Trophoblast cell (in vitro differentiated cells and primary cell): ENCODE data around the gene DSG2.
A peak's percentile ranks its signal among the peaks of the same experiment; 100 is the strongest.

ENCODE experiments used
- DNase-seq, 2 donors: peaks; one replicate each; pipeline ENCODE4 v3.0.0-alpha.2; 2016
- H2AFZ ChIP-seq: 2 replicates; pipeline ENCODE4 v1.6.1; 2013; ENCODE audit warnings: low read length, moderate library complexity, mild to moderate bottlenecking; ENCODE audit not compliant: insufficient read depth, poor library complexity
- H2AK5ac ChIP-seq: 2 replicates; pipeline ENCODE4 v1.6.1; 2013; ENCODE audit warnings: mild to moderate bottlenecking, low read length
- H2BK120ac ChIP-seq: 2 replicates; pipeline ENCODE4 v1.6.1; 2013; ENCODE audit warnings: low read length, mild to moderate bottlenecking, moderate library complexity; ENCODE audit not compliant: insufficient read depth, poor library complexity
- H2BK12ac ChIP-seq: 2 replicates; pipeline ENCODE4 v1.6.1; 2013; ENCODE audit warnings: mild to moderate bottlenecking, low read length, moderate library complexity
- H2BK5ac ChIP-seq: 2 replicates; pipeline ENCODE4 v1.6.1; 2013; ENCODE audit warnings: low read length, low read depth, moderate library complexity, mild to moderate bottlenecking; ENCODE audit not compliant: poor library complexity
- H3K14ac ChIP-seq: 2 replicates; pipeline ENCODE4 v1.6.1; 2013; ENCODE audit warnings: mild to moderate bottlenecking, low read length
- H3K18ac ChIP-seq: 2 replicates; pipeline ENCODE4 v1.6.1; 2013; ENCODE audit warnings: mild to moderate bottlenecking, low read length
- H3K23ac ChIP-seq: 2 replicates; pipeline ENCODE4 v1.6.1; 2013; ENCODE audit warnings: low read length
- H3K27ac ChIP-seq: 2 replicates; pipeline ENCODE4 v1.5.1; 2013; ENCODE audit warnings: low read depth, mild to moderate bottlenecking, inconsistent platforms, low read length, moderate library complexity
- H3K27me3 ChIP-seq: 2 replicates; pipeline ENCODE4 v1.6.1; 2013; ENCODE audit warnings: inconsistent platforms, mild to moderate bottlenecking, low read length, moderate library complexity; ENCODE audit not compliant: insufficient read depth
- H3K36me3 ChIP-seq, 2 experiments: 1 replicate in 1 of 2; 2 replicates in 1 of 2; pipeline ENCODE4 v1.6.1; 2013; ENCODE audit warnings: low read length in 2 of 2, mild to moderate bottlenecking in 2 of 2, moderate library complexity in 1 of 2; ENCODE audit not compliant: insufficient read depth in 2 of 2, control insufficient read depth in 1 of 2
- H3K4ac ChIP-seq: 2 replicates; pipeline ENCODE4 v1.6.1; 2013; ENCODE audit warnings: low read depth, mild to moderate bottlenecking, low read length, moderate library complexity
- H3K4me1 ChIP-seq, 2 experiments: 1 replicate in 1 of 2; 2 replicates in 1 of 2; pipeline ENCODE4 v1.6.1; 2013; ENCODE audit warnings: low read length in 2 of 2, mild to moderate bottlenecking in 2 of 2, moderate library complexity in 1 of 2; ENCODE audit not compliant: insufficient read depth in 2 of 2, control insufficient read depth in 1 of 2
- H3K4me2 ChIP-seq: 2 replicates; pipeline ENCODE4 v1.6.1; 2013; ENCODE audit warnings: inconsistent platforms, mild to moderate bottlenecking, low read length, moderate library complexity
- H3K4me3 ChIP-seq: 2 replicates; pipeline ENCODE4 v1.5.1; 2013; ENCODE audit warnings: mild to moderate bottlenecking, low read depth, low read length, inconsistent platforms
- H3K79me1 ChIP-seq: one replicate; pipeline ENCODE4 v1.6.1; 2013; ENCODE audit warnings: low read length
- H3K79me2 ChIP-seq: 2 replicates; pipeline ENCODE4 v1.6.1; 2013; ENCODE audit warnings: low read length, mild to moderate bottlenecking; ENCODE audit not compliant: control insufficient read depth, insufficient read depth, poor library complexity
- H3K9ac ChIP-seq: 2 replicates; pipeline ENCODE4 v1.6.1; 2013; ENCODE audit warnings: mild to moderate bottlenecking, low read length
- H3K9me3 ChIP-seq: 2 replicates; pipeline ENCODE4 v1.6.1; 2013; ENCODE audit warnings: low read depth, mild to moderate bottlenecking, control low read depth, inconsistent platforms, low read length; ENCODE audit not compliant: insufficient read depth
- H4K12ac ChIP-seq: 2 replicates; pipeline ENCODE4 v1.6.1; 2013; ENCODE audit warnings: low read depth, mild to moderate bottlenecking, low read length, moderate library complexity
- H4K8ac ChIP-seq: 2 replicates; pipeline ENCODE4 v1.6.1; 2013; ENCODE audit warnings: low read depth, mild to moderate bottlenecking, low read length, moderate library complexity
- H4K91ac ChIP-seq: one replicate; pipeline ENCODE4 v1.6.1; 2013; ENCODE audit warnings: low read depth, mild to moderate bottlenecking, low read length, moderate library complexity
- WGBS: extraction: QIAGEN DNeasy Blood & Tissue Kit; methylation state at CpG from one replicate; pipeline ENCODE4 v1.1.7; 2013; ENCODE audit warnings: missing lambda C conversion rate; ENCODE audit not compliant: insufficient read length, insufficient coverage; ENCODE audit errors: extremely low coverage; 5-methylcytosine and 5-hydroxymethylcytosine counted together

The DSG2 gene

DNA sequence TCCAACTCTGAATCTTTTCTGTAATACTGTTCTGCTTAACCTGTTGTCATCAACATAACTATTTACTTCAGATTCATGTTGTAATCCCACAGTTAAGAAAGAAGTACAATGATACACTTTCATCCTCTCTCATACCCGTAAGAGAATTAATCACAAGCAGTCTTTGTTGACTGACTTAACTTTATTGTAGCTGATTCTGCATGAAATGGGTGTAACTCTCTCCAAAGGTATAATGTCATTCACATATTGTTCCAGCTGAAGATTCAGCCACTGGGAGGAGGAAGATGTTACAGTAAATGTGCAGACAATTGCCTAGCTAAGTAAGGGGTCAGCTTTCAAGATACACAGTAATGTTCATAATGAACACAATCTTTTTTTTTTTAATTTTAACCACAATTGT lies 13.5 kb upstream of the DSG2 start:
- Histone ChIP-seq H2BK120ac (no peak overlapping the region), H3K4me1 (peaks cover 12 to 14% of the 10 kb centered on the region in 2 experiments), H3K23ac (no peak overlapping the region), H4K12ac (no peak overlapping the region), H3K27ac (no peak overlapping the region), H2AFZ (no peak overlapping the region), H3K18ac (no peak overlapping the region), H3K36me3 (no peaks in the 10 kb centered on the region), H2BK12ac (no peak overlapping the region), H2BK5ac (no peak overlapping the region), H3K79me2 (no peaks in the 10 kb centered on the region), H3K4me3 (no peak overlapping the region), H3K4ac (no peak overlapping the region), H3K9ac (no peak overlapping the region), H3K14ac (no peak overlapping the region), H2AK5ac (no peak overlapping the region), H3K27me3 (no peaks in the 10 kb centered on the region), H3K9me3 (no peaks in the 10 kb centered on the region), H3K79me1 (peaks cover 9% of the 10 kb centered on the region), H4K8ac (no peak overlapping the region), H4K91ac (no peak overlapping the region), H3K4me2 (no peak overlapping the region)
- no peak for DNase-seq
- no CpG with 5 or more reads among the region's 1 CpG for WGBS

DNA sequence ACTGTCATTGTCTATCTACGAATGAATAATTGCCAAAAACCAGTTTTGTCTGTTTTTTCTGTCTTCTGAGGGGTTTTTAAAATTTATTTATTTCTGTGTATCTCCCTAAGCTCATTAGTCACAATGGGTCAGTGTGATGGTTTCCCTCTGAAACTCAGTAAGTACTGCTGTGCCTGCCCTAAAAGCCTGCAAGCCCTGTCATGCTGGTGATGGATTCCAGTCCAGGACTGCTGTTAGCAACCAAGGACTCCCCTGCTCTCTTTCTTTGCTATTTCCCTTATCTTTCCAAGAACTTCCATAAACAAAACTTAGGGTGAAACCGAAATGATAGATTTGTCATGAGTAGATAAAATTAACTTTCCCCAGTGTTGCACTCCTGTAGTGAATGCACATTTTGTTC lies 11.8 kb upstream of the DSG2 start:
- no peak overlapping the region for H4K8ac ChIP-seq
- H3K4ac ChIP-seq = no peak overlapping the region
- peak overlapping the region; percentile 18 for H2AK5ac ChIP-seq
- peak overlapping the region; percentile 59 for H2BK120ac ChIP-seq
- H3K9ac ChIP-seq = no peak overlapping the region
- peak overlapping the region; percentile 44 for H2BK12ac ChIP-seq
- H3K79me2 ChIP-seq = no peaks in the 10 kb centered on the region
- no peaks in the 10 kb centered on the region for H3K27me3 ChIP-seq
- no peak overlapping the region for H3K4me3 ChIP-seq
- no peak overlapping the region for H2AFZ ChIP-seq
- H3K4me2 ChIP-seq = peak overlapping the region; percentile 15
- no peak for DNase-seq
- no peak overlapping the region for H3K18ac ChIP-seq
- H3K79me1 ChIP-seq = peaks cover 9% of the 10 kb centered on the region
- no peak overlapping the region for H4K91ac ChIP-seq
- peak overlapping the region; percentile 63 for H3K27ac ChIP-seq
- H3K36me3 ChIP-seq = no peaks in the 10 kb centered on the region
- H4K12ac ChIP-seq = peak overlapping the region; percentile 46
- no peaks in the 10 kb centered on the region for H3K9me3 ChIP-seq
- no peak overlapping the region for H2BK5ac ChIP-seq
- H3K4me1 ChIP-seq = peaks cover 12 to 14% of the 10 kb centered on the region in 2 experiments
- H3K14ac ChIP-seq = no peak overlapping the region
- no peak overlapping the region for H3K23ac ChIP-seq
- WGBS = no CpG with 5 or more reads among the region's 2 CpGs

DNA sequence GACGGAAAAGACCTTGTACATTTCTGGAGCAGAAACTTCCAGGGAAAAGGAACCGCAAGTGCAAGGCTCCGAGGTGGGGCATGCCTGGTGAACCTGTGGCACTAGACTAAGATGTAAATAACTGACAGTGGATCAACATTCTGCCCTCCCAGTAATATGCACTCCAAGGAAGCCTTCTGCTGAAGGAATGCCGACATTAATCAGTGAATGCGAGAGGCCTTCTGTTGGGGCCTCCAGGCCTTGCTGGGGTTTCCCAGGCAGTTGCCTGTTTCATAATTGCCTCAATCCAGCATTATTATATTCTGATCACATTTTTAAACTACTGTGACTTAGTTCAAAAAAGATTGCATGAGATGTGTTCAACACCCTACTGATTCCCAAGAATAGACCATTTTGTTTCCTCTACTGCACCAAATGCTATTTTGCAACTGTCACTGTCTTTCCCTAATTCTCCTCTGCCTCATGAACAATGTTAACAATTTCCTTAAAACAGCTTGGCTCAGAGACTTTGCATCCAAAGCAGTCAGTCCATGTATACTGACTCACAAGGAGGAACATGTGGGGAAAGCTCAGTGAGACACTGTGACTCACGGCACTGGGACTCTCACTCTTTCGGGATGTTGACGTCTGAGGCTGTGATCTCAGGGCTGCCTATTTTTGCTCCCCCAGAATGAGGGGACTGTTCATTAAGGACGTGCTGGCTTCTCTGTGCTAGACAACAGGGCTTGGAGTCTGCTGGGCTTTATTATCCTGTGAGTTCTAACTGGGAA lies 10.5 kb upstream of the DSG2 start:
- Histone ChIP-seq H3K36me3 (no peaks in the 10 kb centered on the region), H2BK120ac (no peak overlapping the region), H3K9me3 (no peaks in the 10 kb centered on the region), H3K27me3 (no peaks in the 10 kb centered on the region), H3K14ac (no peak overlapping the region), H3K4me2 (no peak overlapping the region), H3K9ac (no peak overlapping the region), H2AK5ac (no peak overlapping the region), H4K12ac (no peak overlapping the region), H3K18ac (no peak overlapping the region), H3K79me2 (no peaks in the 10 kb centered on the region), H3K23ac (no peak overlapping the region), H2BK12ac (peak overlapping the region; percentile 37), H3K4me1 (peaks cover 12 to 14% of the 10 kb centered on the region in 2 experiments), H3K79me1 (peaks cover 9% of the 10 kb centered on the region), H3K27ac (peak overlapping the region; percentile 66), H2BK5ac (peak overlapping the region; percentile 51), H3K4me3 (no peak overlapping the region), H4K8ac (peak overlapping the region; percentile 17), H3K4ac (no peak overlapping the region), H4K91ac (peak overlapping the region; percentile 26), H2AFZ (no peak overlapping the region)
- peak; percentile 55 to 84 for DNase-seq
- no CpG with 5 or more reads among the region's 9 CpGs for WGBS

DNA sequence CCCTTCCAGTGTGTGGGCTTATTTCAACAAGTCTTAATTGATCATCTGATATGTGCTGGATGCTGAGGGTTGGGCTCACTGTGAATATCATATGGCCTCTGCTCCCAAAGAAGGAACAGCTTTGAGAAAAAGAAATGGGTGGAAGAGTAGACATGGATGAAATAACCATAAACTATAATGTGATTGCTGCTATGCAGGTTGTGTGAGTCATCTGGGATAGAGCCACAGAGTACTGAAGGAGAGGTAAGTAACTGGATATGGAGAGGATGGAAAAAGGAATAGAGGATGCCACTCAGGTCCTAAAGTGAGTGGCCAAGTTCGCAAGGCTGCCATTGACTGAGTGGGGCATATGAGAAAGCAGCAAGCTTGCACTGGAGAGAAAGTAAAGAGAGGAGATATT lies 8.7 kb upstream of the DSG2 start:
- H3K4me2 ChIP-seq = no peak overlapping the region
- H3K27me3 ChIP-seq = no peaks in the 10 kb centered on the region
- no peak overlapping the region for H2BK5ac ChIP-seq
- peaks cover 12 to 14% of the 10 kb centered on the region in 2 experiments for H3K4me1 ChIP-seq
- H3K14ac ChIP-seq = no peak overlapping the region
- no peak overlapping the region for H4K12ac ChIP-seq
- H3K9me3 ChIP-seq = no peaks in the 10 kb centered on the region
- no peak overlapping the region for H2AFZ ChIP-seq
- no peak overlapping the region for H3K9ac ChIP-seq
- no peak for DNase-seq
- no peak overlapping the region for H2BK120ac ChIP-seq
- H2AK5ac ChIP-seq = no peak overlapping the region
- no CpG with 5 or more reads among the region's 1 CpG for WGBS
- no peak overlapping the region for H2BK12ac ChIP-seq
- no peak overlapping the region for H3K27ac ChIP-seq
- no peaks in the 10 kb centered on the region for H3K36me3 ChIP-seq
- H3K23ac ChIP-seq = no peak overlapping the region
- H3K79me2 ChIP-seq = no peaks in the 10 kb centered on the region
- no peak overlapping the region for H3K4me3 ChIP-seq
- H3K4ac ChIP-seq = no peak overlapping the region
- H4K91ac ChIP-seq = no peak overlapping the region
- H4K8ac ChIP-seq = no peak overlapping the region
- H3K18ac ChIP-seq = no peak overlapping the region
- H3K79me1 ChIP-seq = peaks cover 9% of the 10 kb centered on the region
